ENCODE data around the gene SENP3.
A peak's percentile ranks its signal among the peaks of the same experiment; 100 is the strongest.

The SENP3 gene

GRCh38 chr17:7587420-7588151 is 25.9 kb downstream of the SENP3 start:
- TF ChIP-seq POLR2AphosphoS5 (IDR thresholded peaks at IDR 0.05; ENCODE audit: low read depth, low read length) (no peak), TAF1 (IDR thresholded peaks at IDR 0.05; ENCODE audit: borderline replicate concordance, insufficient read depth, low read length) (no peak), REST (IDR thresholded peaks at IDR 0.05; ENCODE audit: insufficient read depth in 1 of 2, low read depth in 2 of 2, low read length in 2 of 2) (no peak), FOXP2 (optimal IDR thresholded peaks at IDR 0.05; ENCODE audit: borderline replicate concordance, extremely low read depth, extremely low read length, insufficient read depth) (no peak), SIN3A (IDR thresholded peaks at IDR 0.05; ENCODE audit: borderline replicate concordance, insufficient read depth, low read length) (no peak)

- TF ChIP-seq POLR2AphosphoS5 (IDR thresholded peaks at IDR 0.05; ENCODE audit: low read depth, low read length), result no peak
- TF ChIP-seq REST (IDR thresholded peaks at IDR 0.05; ENCODE audit: insufficient read depth in 1 of 2, low read depth in 2 of 2, low read length in 2 of 2), result no peak
- no peak for TF ChIP-seq FOXP2 (optimal IDR thresholded peaks at IDR 0.05; ENCODE audit: borderline replicate concordance, extremely low read depth, extremely low read length, insufficient read depth)
- TF ChIP-seq TAF1 (IDR thresholded peaks at IDR 0.05; ENCODE audit: borderline replicate concordance, insufficient read depth, low read length), result no peak
- no peak for TF ChIP-seq SIN3A (IDR thresholded peaks at IDR 0.05; ENCODE audit: borderline replicate concordance, insufficient read depth, low read length)
Measured at GRCh38 chr17:7588553-7589203, 27.0 kb downstream of the SENP3 start.

GRCh38 chr17:7589204-7589868 is 27.6 kb downstream of the SENP3 start:
- TF ChIP-seq REST (IDR thresholded peaks at IDR 0.05; ENCODE audit: insufficient read depth in 1 of 2, low read depth in 2 of 2, low read length in 2 of 2), result no peak
- TF ChIP-seq TAF1 (IDR thresholded peaks at IDR 0.05; ENCODE audit: borderline replicate concordance, insufficient read depth, low read length), result no peak
- TF ChIP-seq FOXP2 (optimal IDR thresholded peaks at IDR 0.05; ENCODE audit: borderline replicate concordance, extremely low read depth, extremely low read length, insufficient read depth), result no peak
- no peak for TF ChIP-seq POLR2AphosphoS5 (IDR thresholded peaks at IDR 0.05; ENCODE audit: low read depth, low read length)
- TF ChIP-seq SIN3A (IDR thresholded peaks at IDR 0.05; ENCODE audit: borderline replicate concordance, insufficient read depth, low read length), result no peak

GRCh38 chr17:7589891-7590691 is 28.4 kb downstream of the SENP3 start, which contains the start of gene SOX15:
Gene SOX15, minus strand, starts transcription at chr17:7590094. Its CDS starts 418 bp downstream, at chr17:7589676.
- TF ChIP-seq POLR2AphosphoS5 (IDR thresholded peaks at IDR 0.05; ENCODE audit: low read depth, low read length) (peak; percentile 17; the same call in 1 of the 2 replicates), FOXP2 (optimal IDR thresholded peaks at IDR 0.05; ENCODE audit: borderline replicate concordance, extremely low read depth, extremely low read length, insufficient read depth) (no peak)

- TF ChIP-seq REST (IDR thresholded peaks at IDR 0.05; ENCODE audit: insufficient read depth in 1 of 2, low read depth in 2 of 2, low read length in 2 of 2), result no peak
- no peak for TF ChIP-seq POLR2AphosphoS5 (IDR thresholded peaks at IDR 0.05; ENCODE audit: low read depth, low read length)
- no peak for TF ChIP-seq TAF1 (IDR thresholded peaks at IDR 0.05; ENCODE audit: borderline replicate concordance, insufficient read depth, low read length)
- TF ChIP-seq FOXP2 (optimal IDR thresholded peaks at IDR 0.05; ENCODE audit: borderline replicate concordance, extremely low read depth, extremely low read length, insufficient read depth), result no peak
Measured at GRCh38 chr17:7590743-7591142, 29.0 kb downstream of the SENP3 start.

Data from PFSK-1 (cell line).